ENCODE measurements around the gene APOC4. TPM values are rescaled to one million over a fixed set of nuclear protein-coding genes. Genes with fewer than 3 reads are reported as not detected.

Gene APOC4
- total RNA-seq, 1 donor from 2014 or later, result 0.68 TPM

DNA sequence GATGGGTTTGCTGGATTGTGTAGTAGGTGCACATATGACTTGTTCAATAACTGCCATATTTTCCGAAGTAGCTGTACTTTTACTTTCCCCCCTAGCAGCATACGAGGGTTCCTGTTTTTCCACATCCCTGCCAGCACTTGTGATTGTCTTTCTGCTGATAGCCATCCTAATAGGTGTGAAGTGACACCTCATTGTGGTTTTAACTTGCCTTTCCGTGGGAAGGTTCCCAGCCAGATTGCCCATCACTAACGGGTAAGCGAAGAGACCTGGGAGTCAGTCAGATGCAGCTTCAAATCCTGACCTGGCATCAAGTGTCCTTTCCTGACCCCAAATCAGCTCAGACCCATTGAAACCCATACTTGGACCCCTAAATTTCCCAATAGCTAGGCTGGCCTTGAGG lies 17.7 kb downstream of the APOC4 start:
- intact Hi-C loops (cut with DNase I), result no loop called here
- no peak overlapping the region for H3K4me3 ChIP-seq
- no peak for ATAC-seq

DNA sequence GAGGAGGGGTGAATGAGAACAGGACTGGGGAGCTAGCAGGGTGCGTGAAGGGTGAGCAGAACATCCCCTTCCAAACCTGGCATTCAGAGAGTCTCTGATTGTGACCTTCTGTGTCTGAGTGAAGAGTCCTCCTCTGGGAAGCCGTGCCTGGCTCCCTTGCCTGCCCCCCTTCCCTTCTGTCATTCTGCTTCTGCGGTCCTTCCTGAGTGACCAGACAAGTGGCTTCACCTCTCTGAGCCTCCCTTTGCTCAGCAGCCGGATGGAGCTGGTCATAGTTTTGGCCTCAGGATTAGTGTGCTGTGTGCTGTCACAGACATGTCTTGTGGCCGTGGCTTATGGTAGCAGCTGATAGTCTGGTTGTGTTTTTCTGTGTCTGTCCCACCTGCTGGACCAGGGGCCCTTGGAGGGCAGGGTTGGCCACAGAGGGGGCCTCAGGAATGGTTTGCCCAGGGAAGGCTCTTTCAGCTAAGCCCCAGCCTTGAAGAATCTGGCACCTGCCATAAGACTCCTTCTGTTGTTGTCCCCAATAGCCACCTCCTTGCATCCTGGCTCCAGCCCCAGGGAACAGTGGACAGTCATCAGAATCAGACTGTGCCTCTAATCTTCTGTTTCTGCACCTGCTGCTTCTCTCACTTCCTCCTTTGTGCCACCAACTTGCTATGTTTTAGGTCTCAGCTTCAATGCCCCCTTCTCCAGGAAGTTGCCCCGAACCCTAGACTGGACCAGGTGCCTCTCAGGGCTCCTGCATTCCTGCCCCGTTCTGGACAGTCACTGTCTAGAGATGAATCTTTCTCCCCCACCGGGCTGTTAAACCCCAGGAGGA lies 19.1 kb downstream of the APOC4 start:
- Histone ChIP-seq H3K27ac (no peak overlapping the region), H3K4me3 (no peak overlapping the region), H3K36me3 (peaks cover 56% of the 10 kb centered on the region), H3K9me3 (no peaks in the 10 kb centered on the region), H3K4me1 (peaks cover 16% of the 10 kb centered on the region), H3K27me3 (ENCODE audit: low read depth) (no peaks in the 10 kb centered on the region)
- TF ChIP-seq, protein P1, sequence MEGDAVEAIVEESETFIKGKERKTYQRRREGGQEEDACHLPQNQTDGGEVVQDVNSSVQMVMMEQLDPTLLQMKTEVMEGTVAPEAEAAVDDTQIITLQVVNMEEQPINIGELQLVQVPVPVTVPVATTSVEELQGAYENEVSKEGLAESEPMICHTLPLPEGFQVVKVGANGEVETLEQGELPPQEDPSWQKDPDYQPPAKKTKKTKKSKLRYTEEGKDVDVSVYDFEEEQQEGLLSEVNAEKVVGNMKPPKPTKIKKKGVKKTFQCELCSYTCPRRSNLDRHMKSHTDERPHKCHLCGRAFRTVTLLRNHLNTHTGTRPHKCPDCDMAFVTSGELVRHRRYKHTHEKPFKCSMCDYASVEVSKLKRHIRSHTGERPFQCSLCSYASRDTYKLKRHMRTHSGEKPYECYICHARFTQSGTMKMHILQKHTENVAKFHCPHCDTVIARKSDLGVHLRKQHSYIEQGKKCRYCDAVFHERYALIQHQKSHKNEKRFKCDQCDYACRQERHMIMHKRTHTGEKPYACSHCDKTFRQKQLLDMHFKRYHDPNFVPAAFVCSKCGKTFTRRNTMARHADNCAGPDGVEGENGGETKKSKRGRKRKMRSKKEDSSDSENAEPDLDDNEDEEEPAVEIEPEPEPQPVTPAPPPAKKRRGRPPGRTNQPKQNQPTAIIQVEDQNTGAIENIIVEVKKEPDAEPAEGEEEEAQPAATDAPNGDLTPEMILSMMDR (IDR thresholded peaks at IDR 0.05), result no peak
- intact Hi-C loops (cut with DNase I), result no loop called here
- ATAC-seq (no peak), DNase-seq (no peak)

More for the DNA sequence above, 17.7 kb downstream of the APOC4 start:
- Histone ChIP-seq H3K9me3 (no peaks in the 10 kb centered on the region), H3K27ac (no peak overlapping the region), H3K27me3 (ENCODE audit: low read depth) (no peaks in the 10 kb centered on the region), H3K36me3 (peaks cover 42% of the 10 kb centered on the region), H3K4me1 (peaks cover 21% of the 10 kb centered on the region)
- TF ChIP-seq, protein P1 (IDR thresholded peaks at IDR 0.05), result no peak
- DNase-seq, result no peak

DNA sequence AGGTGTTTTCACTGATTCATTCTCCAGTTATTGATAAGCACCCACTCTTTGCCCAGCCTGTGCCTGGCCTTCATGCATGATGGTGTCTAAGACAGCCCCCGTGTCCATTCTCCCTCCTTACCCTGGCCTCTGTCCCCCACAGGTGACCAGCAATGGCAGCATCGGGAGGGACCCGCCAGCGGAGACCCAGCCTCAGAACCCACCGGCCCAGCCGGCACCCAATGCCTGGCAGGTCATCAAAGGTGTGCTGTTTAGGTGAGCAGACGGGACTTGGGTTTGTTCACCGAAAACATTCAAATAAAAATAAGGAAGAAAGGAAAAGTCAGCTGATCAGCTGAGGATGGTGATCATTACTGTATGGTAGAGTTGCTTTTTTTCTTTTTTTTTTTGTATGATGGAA lies 19.8 kb downstream of the APOC4 start:
- Histone ChIP-seq H3K36me3 (peaks cover 64% of the 10 kb centered on the region), H3K4me1 (peaks cover 9% of the 10 kb centered on the region), H3K9me3 (no peaks in the 10 kb centered on the region), H3K27me3 (ENCODE audit: low read depth) (no peaks in the 10 kb centered on the region), H3K4me3 (no peak overlapping the region), H3K27ac (no peak overlapping the region)
- DNase-seq (no peak), ATAC-seq (peak in 1 of 2 donors; percentile 6)
- intact Hi-C loops (cut with DNase I), result no loop called here
- TF ChIP-seq, protein P1 (IDR thresholded peaks at IDR 0.05), result no peak

DNA sequence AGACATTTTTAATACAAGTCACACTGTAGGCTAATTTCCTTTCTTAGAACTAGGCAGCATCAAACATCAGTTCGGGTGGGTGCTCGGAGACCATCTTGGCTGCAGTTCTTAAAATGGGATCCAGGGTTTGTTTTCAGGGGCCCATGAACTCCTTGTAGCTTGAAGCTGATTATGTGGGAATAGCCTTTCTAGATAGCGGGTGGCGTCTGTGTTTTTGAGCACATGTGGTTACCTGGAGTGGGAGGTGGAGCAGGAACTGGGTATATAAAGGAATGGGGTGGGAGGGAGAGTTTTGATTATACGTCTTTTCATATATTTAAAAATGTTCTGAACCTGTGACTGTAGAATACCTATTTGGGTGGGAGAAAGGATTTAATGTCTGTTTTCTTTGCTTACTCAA lies 26.1 kb downstream of the APOC4 start:
- Histone ChIP-seq H3K36me3 (peaks cover 74% of the 10 kb centered on the region), H3K4me3 (no peak overlapping the region), H3K27ac (no peak overlapping the region), H3K4me1 (no peaks in the 10 kb centered on the region), H3K9me3 (no peaks in the 10 kb centered on the region), H3K27me3 (ENCODE audit: low read depth) (no peaks in the 10 kb centered on the region)
- intact Hi-C loops (cut with DNase I), result no loop called here
- DNase-seq (no peak), ATAC-seq (no peak)
- TF ChIP-seq, protein P1 (IDR thresholded peaks at IDR 0.05), result no peak

DNA sequence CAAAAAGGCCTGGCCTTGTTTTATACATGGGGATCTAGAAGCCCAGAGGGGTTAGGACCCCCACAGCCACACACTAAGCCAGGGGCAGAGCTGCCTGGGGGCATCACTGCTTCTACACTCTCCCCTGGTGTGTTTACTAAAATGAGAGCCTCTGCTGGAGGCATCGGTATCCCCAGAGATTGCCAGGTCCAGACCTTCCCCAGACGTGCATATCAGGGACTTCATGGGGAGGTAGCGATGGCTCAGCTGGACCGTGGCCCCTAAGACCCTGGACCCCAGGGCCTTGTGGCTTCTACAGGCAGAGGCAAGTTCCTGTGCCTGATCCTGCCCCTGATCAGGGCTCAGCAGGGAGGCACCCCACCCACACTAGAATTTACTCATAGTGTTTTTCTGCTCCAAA lies 26.6 kb downstream of the APOC4 start:
- Histone ChIP-seq H3K36me3 (peaks cover 75% of the 10 kb centered on the region), H3K27ac (no peak overlapping the region), H3K27me3 (ENCODE audit: low read depth) (no peaks in the 10 kb centered on the region), H3K4me1 (no peaks in the 10 kb centered on the region), H3K4me3 (no peak overlapping the region), H3K9me3 (no peaks in the 10 kb centered on the region)
- TF ChIP-seq, protein P1 (IDR thresholded peaks at IDR 0.05), result no peak
- ATAC-seq (no peak), DNase-seq (no peak)
- intact Hi-C loops (cut with DNase I), result no loop called here
